Calu3 (cell line): ENCODE results near the gene CTF1. TPM values are rescaled to one million over a fixed set of nuclear protein-coding genes. Genes with fewer than 3 reads are reported as not detected.

Experiments
- BruUV-seq: library from RNA; stranded (reverse); fragments of 400-500 nt; replicated peaks from 2 replicates; lab custom pipeline; 2021; lab: Mats Ljungman, UMichigan
- CTCF ChIA-PET: fragments of 300-600 bp; sonication (Branson Sonifier 250); formaldehyde crosslinking; loops from one replicate; lab custom pipeline; 2022; ENCODE audit warnings: antibody characterized with exemption; lab: Charles Lee
- DNase-seq: peaks from one replicate; pipeline ENCODE4 v3.0.0; 2022
- H3K27ac Mint-ChIP-seq: one replicate; pipeline ENCODE4 v1.8.0; 2022; ENCODE audit warnings: mixed read lengths; ENCODE audit not compliant: unreplicated experiment
- H3K27me3 Mint-ChIP-seq: one replicate; pipeline ENCODE4 v1.8.0; 2022; ENCODE audit warnings: mixed read lengths; ENCODE audit not compliant: unreplicated experiment
- H3K36me3 Mint-ChIP-seq: one replicate; pipeline ENCODE4 v1.8.0; 2022; ENCODE audit warnings: mild to moderate bottlenecking, moderate library complexity, mixed read lengths; ENCODE audit not compliant: insufficient read depth, unreplicated experiment
- H3K4me1 Mint-ChIP-seq: one replicate; pipeline ENCODE4 v1.8.0; 2022; ENCODE audit warnings: mild to moderate bottlenecking, low read depth, mixed read lengths; ENCODE audit not compliant: unreplicated experiment
- H3K4me3 Mint-ChIP-seq: one replicate; pipeline ENCODE4 v1.8.0; 2022; ENCODE audit warnings: mild to moderate bottlenecking, low read depth, moderate library complexity, mixed read lengths; ENCODE audit not compliant: unreplicated experiment
- H3K9me3 Mint-ChIP-seq: one replicate; pipeline ENCODE4 v1.8.0; 2022; ENCODE audit warnings: low read depth, mixed read lengths; ENCODE audit not compliant: unreplicated experiment
- CTCF ChIP-seq: fragments of 200-600 bp; IDR thresholded peaks from one replicate; pipeline ENCODE4 v1.8.0; 2022; ENCODE audit warnings: antibody characterized with exemption; ENCODE audit not compliant: unreplicated experiment
- intact Hi-C: fragments of 100-400 bp; cut with micrococcal nuclease; formaldehyde crosslinking; loops from one replicate; pipeline ENCODE4 v1.10.0; 2022; ENCODE audit not compliant: unreplicated experiment
- total RNA-seq: library from RNA; stranded (reverse); gene quantifications from 2 replicates; pipeline ENCODE4 v1.2.3, GENCODE V29; 2022

CTF1 gene
- total RNA-seq, 1 experiment from 2014 or later, result 1.9 TPM

GRCh38 chr16:30902029-30902972 is 5.9 kb downstream of the CTF1 start:
- BruUV-seq, result no TSS peak
- H3K27ac Mint-ChIP-seq, result peak overlapping the region; percentile 81
- peak; percentile 82 for DNase-seq
- TF ChIP-seq CTCF, result no peak
- intact Hi-C loops, result no loop called here
- CTCF ChIA-PET, result interaction anchor here (0.8 to 2.2 kb wide), 3 partner anchors 58 to 87 kb away, joined by 3 to 19 read pairs (median 3); no protein-coding TSS in a partner anchor
- peaks cover 21% of the 10 kb centered on the region for H3K4me1 Mint-ChIP-seq
- H3K27me3 Mint-ChIP-seq, result no peaks in the 10 kb centered on the region
- H3K36me3 Mint-ChIP-seq, result peaks cover 5% of the 10 kb centered on the region
- peak overlapping the region; percentile 72 for H3K4me3 Mint-ChIP-seq
- H3K9me3 Mint-ChIP-seq, result peaks cover 2% of the 10 kb centered on the region

- H3K4me1 Mint-ChIP-seq, result peaks cover 18% of the 10 kb centered on the region
- H3K4me3 Mint-ChIP-seq, result peak overlapping the region; percentile 72
- intact Hi-C loops, result no loop called here
- peak overlapping the region; percentile 81 for H3K27ac Mint-ChIP-seq
- DNase-seq, result no peak
- no peaks in the 10 kb centered on the region for H3K27me3 Mint-ChIP-seq
- no peak for TF ChIP-seq CTCF
- peaks cover 5% of the 10 kb centered on the region for H3K36me3 Mint-ChIP-seq
- no TSS peak for BruUV-seq
- peaks cover 2% of the 10 kb centered on the region for H3K9me3 Mint-ChIP-seq
- CTCF ChIA-PET, result interaction anchor here (0.8 to 2.2 kb wide), 3 partner anchors 58 to 88 kb away, joined by 3 to 19 read pairs (median 3); no protein-coding TSS in a partner anchor
Measured at GRCh38 chr16:30903002-30903401, 6.6 kb downstream of the CTF1 start.

- BruUV-seq, result no TSS peak
- Mint-ChIP-seq H3K36me3 (peaks cover 5% of the 10 kb centered on the region), H3K9me3 (peaks cover 2% of the 10 kb centered on the region), H3K4me3 (no peak overlapping the region), H3K27me3 (no peaks in the 10 kb centered on the region), H3K4me1 (peaks cover 18% of the 10 kb centered on the region), H3K27ac (no peak overlapping the region)
- intact Hi-C loops, result no loop called here
- CTCF ChIA-PET, result no interaction called here
- DNase-seq, result no peak
- no peak for TF ChIP-seq CTCF
Measured at GRCh38 chr16:30903596-30903995, 7.2 kb downstream of the CTF1 start.

- TF ChIP-seq CTCF, result no peak
- no peak overlapping the region for H3K4me3 Mint-ChIP-seq
- no peaks in the 10 kb centered on the region for H3K27me3 Mint-ChIP-seq
- H3K27ac Mint-ChIP-seq, result no peak overlapping the region
- no peak for DNase-seq
- BruUV-seq, result no TSS peak
- H3K9me3 Mint-ChIP-seq, result peaks cover 2% of the 10 kb centered on the region
- peaks cover 5% of the 10 kb centered on the region for H3K36me3 Mint-ChIP-seq
- CTCF ChIA-PET, result interaction anchor here (0.7 to 0.9 kb wide), 2 partner anchors 59 to 276 kb away, joined by 4 to 6 read pairs; partner anchors contain the start of gene FUS
- H3K4me1 Mint-ChIP-seq, result peaks cover 18% of the 10 kb centered on the region
- intact Hi-C loops, result no loop called here
Measured at GRCh38 chr16:30904114-30904780, 7.8 kb downstream of the CTF1 start.
